H1 (cell line): ENCODE measurements around the gene OGDH. TPM values are rescaled to one million over a fixed set of nuclear protein-coding genes. Genes with fewer than 3 reads are reported as not detected.

ENCODE experiments used
- CTCF ChIA-PET: fragments of 300-600 bp; sonication (Branson Sonifier 250); formaldehyde crosslinking; loops from one replicate; lab custom pipeline; 2021; ENCODE audit not compliant: partially characterized antibody; lab: Charles Lee
- POLR2A ChIA-PET: fragments of 300-600 bp; sonication (Branson Sonifier 250); formaldehyde crosslinking; loops from one replicate; lab custom pipeline; 2021; ENCODE audit warnings: inconsistent platforms; ENCODE audit not compliant: partially characterized antibody; lab: Charles Lee
- DNase-seq, 2 experiments: peaks; one replicate each; pipeline versions ENCODE4 v3.0.0 to v3.0.0-alpha.2; 2010 to 2022; ENCODE audit warnings: low spot score in 2 of 2, low read depth in 1 of 2, mixed read lengths in 1 of 2
- FAIRE-seq: peaks from 2 replicates; lab custom pipeline; 2011; peaks lifted over from hg19 to GRCh38; lab: Jason Lieb, UNC
- H2AFZ ChIP-seq: 2 replicates; pipeline ENCODE4 v1.8.1; 2012; ENCODE audit warnings: low read length, inconsistent platforms
- H2AK5ac ChIP-seq: 2 replicates; pipeline ENCODE4 v1.6.1; 2013; ENCODE audit warnings: low read depth, low read length
- H2BK120ac ChIP-seq: replicated peaks from 2 replicates; pipeline ENCODE3; 2013; ENCODE audit warnings: low read depth, low read length, inconsistent platforms
- H2BK12ac ChIP-seq: 2 replicates; pipeline ENCODE4 v1.6.1; 2013; ENCODE audit warnings: low read depth, low read length
- H2BK15ac ChIP-seq: 2 replicates; pipeline ENCODE4 v1.6.1; 2013; ENCODE audit warnings: low read length
- H2BK20ac ChIP-seq: 2 replicates; pipeline ENCODE4 v1.6.1; 2013; ENCODE audit warnings: low read length
- H2BK5ac ChIP-seq: 2 replicates; pipeline ENCODE4 v1.6.1; 2013; ENCODE audit warnings: low read depth, low read length
- H3K14ac ChIP-seq: 2 replicates; pipeline ENCODE4 v1.6.1; 2013; ENCODE audit warnings: inconsistent platforms; ENCODE audit not compliant: insufficient read length
- H3K18ac ChIP-seq: 2 replicates; pipeline ENCODE4 v1.6.1; 2013; ENCODE audit warnings: low read length; ENCODE audit errors: extremely low read depth
- H3K23ac ChIP-seq: 2 replicates; pipeline ENCODE4 v1.6.1; 2013; ENCODE audit warnings: inconsistent platforms; ENCODE audit not compliant: insufficient read length
- H3K23me2 ChIP-seq: 2 replicates; pipeline ENCODE4 v1.6.1; 2013; ENCODE audit warnings: low read depth, low read length
- H3K27ac ChIP-seq: 2 replicates; pipeline ENCODE4 v1.6.1; 2011; ENCODE audit warnings: low read depth, low read length, inconsistent platforms
- H3K27me3 ChIP-seq, 4 experiments: replicated peaks in 1 of 4; 1 replicate in 1 of 4; 2 replicates in 3 of 4; pipeline versions ENCODE4 v1.6.1 to v1.8.1; 2011 to 2013; ENCODE audit warnings: low read length in 3 of 4, mild to moderate bottlenecking in 3 of 4, inconsistent platforms in 2 of 4, mixed read lengths in 2 of 4, moderate library complexity in 1 of 4; ENCODE audit not compliant: control insufficient read depth in 3 of 4, insufficient read depth in 3 of 4; ENCODE audit errors: extremely low read depth in 1 of 4
- H3K36me3 ChIP-seq, 4 experiments: 2 replicates each; pipeline versions ENCODE4 v1.6.1 to v1.8.1; 2011 to 2013; ENCODE audit warnings: mild to moderate bottlenecking in 4 of 4, low read length in 3 of 4, moderate library complexity in 2 of 4, control low read depth in 1 of 4, inconsistent platforms in 1 of 4; ENCODE audit not compliant: insufficient read depth in 4 of 4, control insufficient read depth in 2 of 4
- H3K4ac ChIP-seq: replicated peaks from 2 replicates; pipeline ENCODE3; 2013; ENCODE audit warnings: low read length, low read depth, mixed read lengths, inconsistent platforms; ENCODE audit not compliant: insufficient read length
- H3K4me1 ChIP-seq, 4 experiments: replicated peaks in 1 of 4; 1 replicate in 1 of 4; 2 replicates in 3 of 4; pipeline versions ENCODE4 v1.6.1 to v1.8.1; 2011 to 2013; ENCODE audit warnings: low read length in 3 of 4, inconsistent platforms in 2 of 4, mixed read lengths in 1 of 4; ENCODE audit not compliant: insufficient read depth in 4 of 4, control insufficient read depth in 3 of 4
- H3K4me2 ChIP-seq, 2 experiments: 2 replicates each; pipeline versions ENCODE4 v1.6.1 to v1.8.1; 2011 to 2013; ENCODE audit warnings: low read depth in 2 of 2, low read length in 2 of 2, control low read depth in 1 of 2, inconsistent platforms in 1 of 2, mild to moderate bottlenecking in 1 of 2; ENCODE audit not compliant: insufficient read depth in 1 of 2
- H3K4me3 ChIP-seq, 4 experiments: fragments of 200-600, 300-600 bp in 1 of 4; sonication (generic), shearing (Covaris generic), sonication (Bioruptor Twin) in 1 of 4; 2 replicates each; pipeline versions ENCODE4 v1.5.1 to v1.8.1; 2011 to 2016; ENCODE audit warnings: low read length in 4 of 4, low read depth in 3 of 4, control low read depth in 2 of 4, inconsistent platforms in 2 of 4, mild to moderate bottlenecking in 2 of 4, mixed read lengths in 1 of 4, moderate library complexity in 1 of 4; ENCODE audit not compliant: insufficient read depth in 2 of 4; ENCODE audit errors: extremely low read depth in 1 of 4
- H3K56ac ChIP-seq: replicated peaks from 2 replicates; pipeline ENCODE3; 2013; ENCODE audit warnings: low read depth, mild to moderate bottlenecking, mixed read lengths, low read length, inconsistent platforms; ENCODE audit not compliant: insufficient read length
- H3K79me1 ChIP-seq: 2 replicates; pipeline ENCODE4 v1.6.1; 2013; ENCODE audit warnings: low read depth, low read length, control low read depth
- H3K79me2 ChIP-seq, 2 experiments: 2 replicates each; pipeline versions ENCODE4 v1.6.1 to v1.8.1; 2012 to 2013; ENCODE audit warnings: low read length in 2 of 2, mild to moderate bottlenecking in 2 of 2, inconsistent platforms in 1 of 2; ENCODE audit not compliant: insufficient read depth in 2 of 2, control insufficient read depth in 1 of 2
- H3K9ac ChIP-seq, 4 experiments: replicated peaks in 1 of 4; 1 replicate in 1 of 4; 2 replicates in 3 of 4; pipeline versions ENCODE4 v1.6.1 to v1.8.1; 2011 to 2013; ENCODE audit warnings: low read depth in 3 of 4, low read length in 3 of 4, control low read depth in 2 of 4, mild to moderate bottlenecking in 2 of 4, moderate library complexity in 2 of 4, inconsistent platforms in 1 of 4; ENCODE audit errors: extremely low read depth in 1 of 4
- H3K9me3 ChIP-seq, 2 experiments: 2 replicates each; pipeline versions ENCODE4 v1.6.1 to v1.8.1; 2012 to 2013; ENCODE audit warnings: mild to moderate bottlenecking in 2 of 2, moderate library complexity in 2 of 2, control low read depth in 1 of 2, inconsistent platforms in 1 of 2, low read depth in 1 of 2, low read length in 1 of 2, mixed read lengths in 1 of 2; ENCODE audit not compliant: insufficient read depth in 2 of 2
- H4K20me1 ChIP-seq, 2 experiments: replicated peaks in 1 of 2; 2 replicates each; pipeline versions ENCODE3 to v1.8.1; 2011 to 2013; ENCODE audit warnings: inconsistent platforms in 2 of 2, low read length in 2 of 2, mild to moderate bottlenecking in 1 of 2; ENCODE audit not compliant: insufficient read depth in 2 of 2, control insufficient read depth in 1 of 2
- H4K5ac ChIP-seq: 2 replicates; pipeline ENCODE4 v1.6.1; 2013; ENCODE audit warnings: low read length, low read depth, mixed read lengths, inconsistent platforms; ENCODE audit not compliant: insufficient read length
- H4K8ac ChIP-seq: 2 replicates; pipeline ENCODE4 v1.8.0; 2013; ENCODE audit warnings: mild to moderate bottlenecking, moderate library complexity, low read length, inconsistent platforms; ENCODE audit not compliant: insufficient read depth; ENCODE audit errors: extremely low read depth
- H4K91ac ChIP-seq: replicated peaks from 2 replicates; pipeline ENCODE3; 2013; ENCODE audit warnings: low read length, mixed read lengths, inconsistent platforms; ENCODE audit not compliant: insufficient read length
- TEAD4 ChIP-seq: IDR thresholded peaks from 2 replicates; pipeline ENCODE4 v1.6.1; 2012; ENCODE audit warnings: low read depth, low read length, inconsistent platforms, mixed read lengths
- WGBS, 2 experiments: shearing (Covaris generic) in 1 of 2; methylation state at CpG; one replicate each; pipeline versions ENCODE4 v1.1.6 to v1.1.7; 2013 to 2015; ENCODE audit warnings: low lambda C conversion rate in 2 of 2, mixed read lengths in 2 of 2, inconsistent platforms in 1 of 2, low coverage in 1 of 2, missing lambda C conversion rate in 1 of 2; ENCODE audit not compliant: insufficient replicate concordance in 2 of 2, insufficient coverage in 1 of 2, insufficient read length in 1 of 2; ENCODE audit errors: extremely low coverage in 1 of 2, missing lambda C conversion rate in 1 of 2; 5-methylcytosine and 5-hydroxymethylcytosine counted together
- polyA plus RNA-seq, 7 experiments: library from polyadenylated mRNA; depleted of rRNA in 3 of 7; stranded (reverse) in 5 of 7; unstranded in 2 of 7; fragments of >200 nt in 5 of 7; fragments of 200-250 nt in 2 of 7; gene quantifications; 1 replicate in 5 of 7; 2 replicates in 1 of 7; 4 replicates in 1 of 7; pipeline versions ENCODE4 v1.2.1 to v1.2.3, GENCODE V29; 2011 to 2013; ENCODE audit warnings: missing spikeins in 2 of 7, mixed read lengths in 2 of 7
- total RNA-seq: library from RNA; stranded (reverse); fragmentation: NEBNext Ultra II Directional; extraction: Animal tissue kit (Norgen Biotek cat#: 25700); gene quantifications from 2 replicates; pipeline ENCODE4 v1.2.1, GENCODE V29; 2021
- TF ChIP-seq, protein P1 (sequence below): IDR thresholded peaks from 2 replicates; pipeline ENCODE4 v1.6.1; 2011; ENCODE audit warnings: low read length, improper control_type of control experiment

OGDH gene
- total and polyA plus RNA-seq, 2 of the 8 experiments (the other 6 are each of a cell fraction or from before 2014, with no cell fraction given) = 71.6 to 91.6 TPM

- 100% methylated on average over 1 of the region's 1 CpG; no CpG with 5 or more reads in 1 of the 2 experiments for WGBS, 2 experiments
- H4K5ac ChIP-seq = no peak overlapping the region
- H3K79me1 ChIP-seq = no peaks in the 10 kb centered on the region
- FAIRE-seq (no peak), DNase-seq (no peak)
- no peaks in the 10 kb centered on the region for H3K4me1 ChIP-seq
- POLR2A ChIA-PET = no interaction called here
- no peak overlapping the region for H3K18ac ChIP-seq
- H3K23ac ChIP-seq = no peak overlapping the region
- no peak overlapping the region for H2BK20ac ChIP-seq
- H3K4me2 ChIP-seq = no peak overlapping the region
- H4K8ac ChIP-seq = no peak overlapping the region
- H3K27ac ChIP-seq = no peak overlapping the region
- H3K9me3 ChIP-seq = no peaks in the 10 kb centered on the region
- no peaks in the 10 kb centered on the region for H3K27me3 ChIP-seq
- H2AK5ac ChIP-seq = no peak overlapping the region
- H4K20me1 ChIP-seq = peaks cover 0 to 4% of the 10 kb centered on the region in 2 experiments
- H3K14ac ChIP-seq = no peak overlapping the region
- H3K36me3 ChIP-seq = peaks cover 2 to 32% (median 8%) of the 10 kb centered on the region in 4 experiments; a peak in 5 of 8 replicates
- no peak overlapping the region for H2AFZ ChIP-seq
- H2BK120ac ChIP-seq = no peak overlapping the region
- H2BK15ac ChIP-seq = no peak overlapping the region
- no peak overlapping the region for H3K4me3 ChIP-seq
- no peak overlapping the region for H2BK12ac ChIP-seq
- H3K4ac ChIP-seq = no peak overlapping the region
- H4K91ac ChIP-seq = no peak overlapping the region
- CTCF ChIA-PET = interaction anchor here (0.7 to 0.8 kb wide), 2 partner anchors 32 to 42 kb away, joined by 3 read pairs; no protein-coding TSS in a partner anchor
- H3K23me2 ChIP-seq = no peaks in the 10 kb centered on the region
- no peak overlapping the region for H3K9ac ChIP-seq
- no peaks in the 10 kb centered on the region for H3K79me2 ChIP-seq
- no peak overlapping the region for H3K56ac ChIP-seq
- no peak for TF ChIP-seq TEAD4
- TF ChIP-seq, protein P1, sequence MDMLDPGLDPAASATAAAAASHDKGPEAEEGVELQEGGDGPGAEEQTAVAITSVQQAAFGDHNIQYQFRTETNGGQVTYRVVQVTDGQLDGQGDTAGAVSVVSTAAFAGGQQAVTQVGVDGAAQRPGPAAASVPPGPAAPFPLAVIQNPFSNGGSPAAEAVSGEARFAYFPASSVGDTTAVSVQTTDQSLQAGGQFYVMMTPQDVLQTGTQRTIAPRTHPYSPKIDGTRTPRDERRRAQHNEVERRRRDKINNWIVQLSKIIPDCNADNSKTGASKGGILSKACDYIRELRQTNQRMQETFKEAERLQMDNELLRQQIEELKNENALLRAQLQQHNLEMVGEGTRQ = no peak
- TF ChIP-seq, all 59 proteins: peak for 0
- H2BK5ac ChIP-seq = no peak overlapping the region
Observed at GRCh38 chr7:44703921-44704320, 97.5 kb downstream of the OGDH start.
